Omental fat pad (tissue), 4 donors: ENCODE data around the gene PHACTR3. TPM values are rescaled to one million over a fixed set of nuclear protein-coding genes. Genes with fewer than 3 reads are reported as not detected.

ENCODE experiments used
- ATAC-seq: fragments of 150-250 bp; one replicate; pipeline ENCODE4 v1.9.1; 2016; ENCODE audit warnings: mild to moderate bottlenecking, moderate library complexity; ENCODE audit not compliant: low FRiP score
- DNase-seq: peaks from one replicate; pipeline ENCODE4 v3.0.0-alpha.2; 2019; ENCODE audit warnings: low spot score
- total RNA-seq, 4 donors: library from RNA; depleted of rRNA; stranded (reverse); fragments of >200 nt; gene quantifications; one replicate each; pipeline ENCODE4 v1.1.0, GENCODE V29; 2016
- TF ChIP-seq, protein P1 (sequence below), 3 donors: fragments of 450-650 bp; IDR thresholded peaks; one replicate each; pipeline ENCODE4 v1.5.1; 2016 to 2017; ENCODE audit warnings: antibody characterized with exemption in 3 of 3, mild to moderate bottlenecking in 3 of 3, moderate library complexity in 2 of 3

PHACTR3 gene
- total RNA-seq, 4 donors from 2014 or later: 0.19 to 10.6 (median 1.4) TPM; not detected in 1

GRCh38 chr20:59636766-59637370, 32.5 kb downstream of the PHACTR3 start:
- DNase-seq (no peak), ATAC-seq (no peak)

GRCh38 chr20:59640267-59640666, 35.9 kb downstream of the PHACTR3 start:
- DNase-seq (no peak), ATAC-seq (no peak)
- TF ChIP-seq, protein P1, sequence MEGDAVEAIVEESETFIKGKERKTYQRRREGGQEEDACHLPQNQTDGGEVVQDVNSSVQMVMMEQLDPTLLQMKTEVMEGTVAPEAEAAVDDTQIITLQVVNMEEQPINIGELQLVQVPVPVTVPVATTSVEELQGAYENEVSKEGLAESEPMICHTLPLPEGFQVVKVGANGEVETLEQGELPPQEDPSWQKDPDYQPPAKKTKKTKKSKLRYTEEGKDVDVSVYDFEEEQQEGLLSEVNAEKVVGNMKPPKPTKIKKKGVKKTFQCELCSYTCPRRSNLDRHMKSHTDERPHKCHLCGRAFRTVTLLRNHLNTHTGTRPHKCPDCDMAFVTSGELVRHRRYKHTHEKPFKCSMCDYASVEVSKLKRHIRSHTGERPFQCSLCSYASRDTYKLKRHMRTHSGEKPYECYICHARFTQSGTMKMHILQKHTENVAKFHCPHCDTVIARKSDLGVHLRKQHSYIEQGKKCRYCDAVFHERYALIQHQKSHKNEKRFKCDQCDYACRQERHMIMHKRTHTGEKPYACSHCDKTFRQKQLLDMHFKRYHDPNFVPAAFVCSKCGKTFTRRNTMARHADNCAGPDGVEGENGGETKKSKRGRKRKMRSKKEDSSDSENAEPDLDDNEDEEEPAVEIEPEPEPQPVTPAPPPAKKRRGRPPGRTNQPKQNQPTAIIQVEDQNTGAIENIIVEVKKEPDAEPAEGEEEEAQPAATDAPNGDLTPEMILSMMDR (IDR thresholded peaks at IDR 0.05): no peak

More at GRCh38 chr20:59636766-59637370, 32.5 kb downstream of the PHACTR3 start:
- TF ChIP-seq, protein P1 (IDR thresholded peaks at IDR 0.05): no peak

DNA sequence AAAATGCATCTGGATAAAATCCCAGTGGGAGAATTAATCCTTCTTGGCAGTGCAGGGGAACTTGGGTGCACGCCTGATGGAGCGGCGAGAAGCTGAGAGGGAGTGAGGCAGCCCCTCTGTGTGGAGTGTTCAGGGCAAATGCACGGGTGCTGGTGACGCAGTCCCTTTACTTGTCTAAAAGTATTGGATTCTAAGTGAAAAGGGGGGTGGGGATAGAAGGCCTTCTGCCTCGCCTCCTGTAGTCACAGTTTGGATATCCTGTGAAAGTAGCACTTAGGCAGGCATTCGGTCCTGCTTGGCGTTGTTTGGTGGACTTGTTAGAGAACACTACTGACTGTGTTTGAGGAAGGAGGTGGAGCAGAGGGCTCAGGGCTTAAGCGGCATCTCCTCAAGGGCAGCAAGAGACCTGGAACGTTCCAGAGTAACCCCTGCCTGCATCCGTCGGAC, 39.3 kb downstream of the PHACTR3 start:
- TF ChIP-seq, protein P1 (IDR thresholded peaks at IDR 0.05): no peak
- DNase-seq: no peak
- no peak for ATAC-seq

DNA sequence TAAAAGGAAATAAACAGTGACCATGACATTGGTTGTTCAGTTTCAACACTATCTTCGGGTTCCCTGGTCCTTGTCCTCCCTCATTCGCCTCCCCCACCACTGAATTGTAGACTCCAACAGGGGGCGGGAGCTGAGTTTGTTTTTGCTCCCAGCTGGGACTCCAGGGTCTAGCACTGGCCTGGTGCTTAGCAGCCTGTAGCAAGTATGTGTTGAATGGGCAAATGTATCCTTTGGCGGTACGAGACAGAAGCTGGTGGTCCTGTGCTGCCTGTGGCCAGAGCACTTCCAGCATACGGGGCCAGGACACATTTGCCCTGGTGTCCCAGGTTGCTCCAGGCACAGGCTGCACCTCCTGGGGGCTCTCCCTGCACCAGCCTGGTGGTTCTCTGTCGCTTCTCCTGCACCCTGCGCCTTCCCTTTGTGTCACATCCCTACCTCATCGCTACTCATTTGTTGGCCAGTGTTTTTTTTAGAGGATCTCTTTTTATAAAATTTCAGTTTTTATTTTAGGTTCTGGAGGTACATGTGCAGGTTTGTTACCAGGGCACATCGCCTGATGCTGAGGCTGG, 40.1 kb downstream of the PHACTR3 start:
- no peak for ATAC-seq
- DNase-seq: no peak

GRCh38 chr20:59645271-59645670, 40.9 kb downstream of the PHACTR3 start:
- DNase-seq (no peak), ATAC-seq (no peak)
- TF ChIP-seq, protein P1 (IDR thresholded peaks at IDR 0.05): no peak

More for the DNA sequence above, 40.1 kb downstream of the PHACTR3 start:
- TF ChIP-seq, protein P1 (IDR thresholded peaks at IDR 0.05): no peak

GRCh38 chr20:59645761-59646171, 41.4 kb downstream of the PHACTR3 start:
- no peak for ATAC-seq
- no peak for DNase-seq
- TF ChIP-seq, protein P1 (IDR thresholded peaks at IDR 0.05): no peak

DNA sequence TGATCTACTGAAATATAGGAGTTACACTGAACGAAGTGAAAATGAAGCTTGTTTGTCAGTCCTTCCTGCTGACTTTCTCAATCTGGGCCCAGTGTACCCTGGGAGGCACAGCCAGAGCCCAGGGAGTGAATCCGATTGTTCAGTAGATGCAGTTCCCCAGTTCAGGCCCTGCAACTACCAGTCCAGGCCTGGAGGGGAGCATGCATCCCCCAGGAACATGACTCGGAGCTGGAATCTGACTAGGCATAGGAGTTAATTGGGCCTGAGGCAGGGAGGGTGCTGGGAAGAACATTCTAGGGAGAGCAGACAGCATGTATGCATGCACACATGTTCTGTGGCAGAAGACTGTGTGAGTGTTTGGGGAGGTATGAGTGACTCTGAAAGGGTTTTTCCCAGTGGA, 42.1 kb downstream of the PHACTR3 start:
- no peak for DNase-seq
- TF ChIP-seq, protein P1 (IDR thresholded peaks at IDR 0.05): no peak
- no peak for ATAC-seq
